Lower leg skin (tissue), 3 donors: ENCODE measurements around the gene YPEL4.
A peak's percentile ranks its signal among the peaks of the same experiment; 100 is the strongest.

Experiments
- CTCF ChIP-seq, 3 donors: fragments of 450-650 bp; IDR thresholded peaks; one replicate each; pipeline ENCODE4 v1.5.1; 2016; ENCODE audit warnings: antibody characterized with exemption in 3 of 3, mild to moderate bottlenecking in 3 of 3, moderate library complexity in 2 of 3
- POLR2A ChIP-seq, 2 donors: fragments of 450-650 bp; IDR thresholded peaks; one replicate each; pipeline ENCODE4 v1.6.1; 2016 to 2017; ENCODE audit warnings: antibody characterized with exemption in 2 of 2, mild to moderate bottlenecking in 1 of 2, moderate library complexity in 1 of 2

- TF ChIP-seq CTCF (IDR thresholded peaks at IDR 0.05): peak in 1 of 3 donors; percentile 10
- TF ChIP-seq POLR2A (IDR thresholded peaks at IDR 0.05): no peak
Observed at GRCh38 chr11:57644748-57645688, 4.7 kb downstream of the YPEL4 start.
